DMS114 treated with DMSO at 0.1 percent for 48 hours (cell line): ENCODE results near the gene SERPINA9.

Source experiments
- DNase-seq: peaks from one replicate; lab custom pipeline; 2025; ENCODE audit not compliant: unreplicated experiment; lab: John Stamatoyannopoulos, UW

Gene SERPINA9

GRCh38 chr14:94462763-94463572 is 13.0 kb downstream of the SERPINA9 start:
- no peak for DNase-seq

- no peak for DNase-seq
Observed at GRCh38 chr14:94462219-94462551, 13.8 kb downstream of the SERPINA9 start.

GRCh38 chr14:94461526-94462218 is 14.3 kb downstream of the SERPINA9 start:
- no peak for DNase-seq

GRCh38 chr14:94460631-94461416 is 15.2 kb downstream of the SERPINA9 start:
- no peak for DNase-seq

GRCh38 chr14:94458558-94459205 is 17.3 kb downstream of the SERPINA9 start:
- DNase-seq: no peak

- DNase-seq: no peak
Observed at GRCh38 chr14:94458096-94458495, 17.9 kb downstream of the SERPINA9 start.

- DNase-seq: no peak
Observed at GRCh38 chr14:94455928-94456327, 20.1 kb downstream of the SERPINA9 start.

- no peak for DNase-seq
Observed at GRCh38 chr14:94451826-94452225, 24.2 kb downstream of the SERPINA9 start.

GRCh38 chr14:94451091-94451771 is 24.8 kb downstream of the SERPINA9 start:
- no peak for DNase-seq

- no peak for DNase-seq
Observed at GRCh38 chr14:94450722-94451090, 25.3 kb downstream of the SERPINA9 start.

- no peak for DNase-seq
Observed at GRCh38 chr14:94449930-94450329, 26.1 kb downstream of the SERPINA9 start.

GRCh38 chr14:94448071-94448808 is 27.8 kb downstream of the SERPINA9 start:
- no peak for DNase-seq

GRCh38 chr14:94447206-94447605 is 28.8 kb downstream of the SERPINA9 start:
- DNase-seq: no peak

GRCh38 chr14:94446126-94446525 is 29.9 kb downstream of the SERPINA9 start:
- DNase-seq: no peak

GRCh38 chr14:94445003-94445402 is 31.0 kb downstream of the SERPINA9 start:
- DNase-seq: no peak

- no peak for DNase-seq
Observed at GRCh38 chr14:94441531-94442205, 34.3 kb downstream of the SERPINA9 start.

GRCh38 chr14:94441130-94441529 is 34.9 kb downstream of the SERPINA9 start:
- DNase-seq: no peak

- no peak for DNase-seq
Observed at GRCh38 chr14:94439453-94440057, 36.4 kb downstream of the SERPINA9 start.

- no peak for DNase-seq
Observed at GRCh38 chr14:94428610-94429009, 47.4 kb downstream of the SERPINA9 start.
